HUDEP-2 (cell line): ENCODE data around the gene TRIM61.
A peak's percentile ranks its signal among the peaks of the same experiment; 100 is the strongest.
"Not testable (repeated sequence)": the region's sequence is repeated elsewhere in the genome, so short reads cannot be mapped to it uniquely, and the experiment has no call there.

Experiments
- DNase-seq, 76 experiments: peaks; one replicate each; lab custom pipeline; 2025; ENCODE audit not compliant: unreplicated experiment in 76 of 76; lab: John Stamatoyannopoulos, UW

TRIM61 gene

GRCh38 chr4:164959421-164959820 is 18.0 kb downstream of the TRIM61 start:
- DNase-seq, result not testable (repeated sequence)

GRCh38 chr4:164956766-164957643 is 20.5 kb downstream of the TRIM61 start:
- DNase-seq, result peak in 65 of 76 experiments; percentile 2 to 69 (median 40)

GRCh38 chr4:164955107-164955805 is 22.2 kb downstream of the TRIM61 start:
- no peak for DNase-seq

- DNase-seq, result no peak
Observed at GRCh38 chr4:164952551-164952950, 24.9 kb downstream of the TRIM61 start.

GRCh38 chr4:164949448-164950143 is 27.9 kb downstream of the TRIM61 start:
- no peak for DNase-seq

GRCh38 chr4:164948975-164949374 is 28.5 kb downstream of the TRIM61 start:
- DNase-seq, result no peak

- not testable (repeated sequence) for DNase-seq
Observed at GRCh38 chr4:164948006-164948405, 29.5 kb downstream of the TRIM61 start.

GRCh38 chr4:164946810-164947209 is 30.6 kb downstream of the TRIM61 start:
- no peak for DNase-seq

- DNase-seq, result no peak
Observed at GRCh38 chr4:164945146-164945545, 32.3 kb downstream of the TRIM61 start.

GRCh38 chr4:164943192-164943591 is 34.3 kb downstream of the TRIM61 start:
- no peak for DNase-seq

GRCh38 chr4:164937576-164938270 is 39.7 kb downstream of the TRIM61 start:
- peak in 11 of 76 experiments; percentile 1 to 36 (median 9) for DNase-seq

GRCh38 chr4:164935865-164936606 is 41.4 kb downstream of the TRIM61 start:
- DNase-seq, result not testable (repeated sequence)

GRCh38 chr4:164935363-164935762 is 42.1 kb downstream of the TRIM61 start:
- DNase-seq, result peak in 4 of 76 experiments; percentile 4 to 7 (median 4)

- no peak for DNase-seq
Observed at GRCh38 chr4:164933244-164933643, 44.2 kb downstream of the TRIM61 start.

GRCh38 chr4:164931551-164932324 is 45.7 kb downstream of the TRIM61 start:
- no peak for DNase-seq

- DNase-seq, result no peak
Observed at GRCh38 chr4:164930647-164931046, 46.8 kb downstream of the TRIM61 start.

- DNase-seq, result not testable (repeated sequence)
Observed at GRCh38 chr4:164927101-164927500, 50.4 kb downstream of the TRIM61 start.

GRCh38 chr4:164926301-164926700 is 51.2 kb downstream of the TRIM61 start:
- DNase-seq, result no peak

- DNase-seq, result no peak
Observed at GRCh38 chr4:164924670-164925238, 52.7 kb downstream of the TRIM61 start.
